HL-60 (cell line): ENCODE results near the gene QSOX2.

Source experiments
- DNase-seq, 2 experiments: peaks; one replicate each; pipeline ENCODE4 v3.0.0-alpha.2; 2010 to 2020; ENCODE audit warnings: low read depth in 1 of 2, low spot score in 1 of 2
- H3K27ac ChIP-seq: fragments of 250-450 bp; sonication (Bioruptor Pico); replicated peaks from 2 replicates; pipeline ENCODE4 v1.5.1; 2020; ENCODE audit warnings: mild to moderate bottlenecking, moderate library complexity
- H3K27me3 ChIP-seq: fragments of 250-450 bp; sonication (Bioruptor Pico); 2 replicates; pipeline ENCODE4 v1.5.1; 2021; ENCODE audit warnings: mild to moderate bottlenecking, moderate library complexity; ENCODE audit not compliant: insufficient read depth, poor library complexity, severe bottlenecking
- H3K4me3 ChIP-seq: replicated peaks from 2 replicates; pipeline ENCODE4 v1.5.1; 2011; ENCODE audit warnings: mild to moderate bottlenecking, control low read depth, low read length; ENCODE audit not compliant: insufficient read depth
- GABPA ChIP-seq: IDR thresholded peaks from 2 replicates; pipeline ENCODE4 v1.6.1; 2012; ENCODE audit warnings: low read depth
- POLR2AphosphoS5 ChIP-seq: IDR thresholded peaks from 2 replicates; pipeline ENCODE4 v1.6.1; 2012; ENCODE audit warnings: low read depth
- SPI1 ChIP-seq: IDR thresholded peaks from 2 replicates; pipeline ENCODE4 v1.6.1; 2012; ENCODE audit warnings: low read depth, mild to moderate bottlenecking, borderline replicate concordance
- TF ChIP-seq, protein P1 (sequence below): IDR thresholded peaks from 2 replicates; pipeline ENCODE4 v1.6.1; 2012; ENCODE audit warnings: low read depth; ENCODE audit not compliant: insufficient replicate concordance
- TF ChIP-seq, protein P2 (sequence below): IDR thresholded peaks from one replicate; pipeline ENCODE4 v1.5.1; 2011; ENCODE audit warnings: low read length, control low read depth, inconsistent platforms; ENCODE audit not compliant: insufficient read depth

QSOX2 gene

DNA sequence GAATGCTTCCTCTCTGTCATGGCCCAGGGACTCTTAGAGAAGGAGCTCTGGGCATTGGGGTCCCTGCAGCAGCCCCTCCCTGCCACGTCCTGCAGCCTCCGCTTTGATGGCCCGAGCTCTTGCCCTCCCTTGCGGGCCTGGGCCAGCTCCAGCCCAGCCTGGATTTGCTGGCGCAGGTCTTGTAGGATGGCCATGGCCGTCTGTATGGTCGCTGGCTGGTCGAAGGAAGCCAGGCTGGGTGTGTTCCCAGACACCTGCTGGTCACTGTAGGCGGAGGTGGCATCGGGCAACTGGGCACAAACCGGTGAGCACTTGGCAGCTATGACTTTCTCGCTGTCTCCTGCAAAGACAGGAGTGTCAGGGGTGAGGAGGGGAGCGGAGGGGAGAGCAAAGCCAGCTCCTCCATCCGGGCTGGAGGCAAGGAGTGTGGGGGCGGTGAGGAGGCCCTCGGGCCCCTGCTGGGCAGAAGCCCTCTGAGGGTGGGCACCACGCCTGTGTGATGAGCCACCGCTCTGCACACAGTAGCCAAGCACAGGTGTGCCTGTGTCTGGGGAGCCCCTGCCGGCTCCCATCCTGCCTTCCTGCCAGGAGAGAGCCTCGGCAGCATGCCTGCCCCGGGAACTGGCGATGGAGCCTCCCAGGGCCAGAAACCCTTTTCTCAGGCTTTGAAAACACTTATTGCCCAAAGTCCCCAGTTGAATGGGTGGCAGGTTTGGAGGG, 45.9 kb upstream of the QSOX2 start:
- TF ChIP-seq GABPA: no peak
- no peak for TF ChIP-seq SPI1
- TF ChIP-seq, protein P1, sequence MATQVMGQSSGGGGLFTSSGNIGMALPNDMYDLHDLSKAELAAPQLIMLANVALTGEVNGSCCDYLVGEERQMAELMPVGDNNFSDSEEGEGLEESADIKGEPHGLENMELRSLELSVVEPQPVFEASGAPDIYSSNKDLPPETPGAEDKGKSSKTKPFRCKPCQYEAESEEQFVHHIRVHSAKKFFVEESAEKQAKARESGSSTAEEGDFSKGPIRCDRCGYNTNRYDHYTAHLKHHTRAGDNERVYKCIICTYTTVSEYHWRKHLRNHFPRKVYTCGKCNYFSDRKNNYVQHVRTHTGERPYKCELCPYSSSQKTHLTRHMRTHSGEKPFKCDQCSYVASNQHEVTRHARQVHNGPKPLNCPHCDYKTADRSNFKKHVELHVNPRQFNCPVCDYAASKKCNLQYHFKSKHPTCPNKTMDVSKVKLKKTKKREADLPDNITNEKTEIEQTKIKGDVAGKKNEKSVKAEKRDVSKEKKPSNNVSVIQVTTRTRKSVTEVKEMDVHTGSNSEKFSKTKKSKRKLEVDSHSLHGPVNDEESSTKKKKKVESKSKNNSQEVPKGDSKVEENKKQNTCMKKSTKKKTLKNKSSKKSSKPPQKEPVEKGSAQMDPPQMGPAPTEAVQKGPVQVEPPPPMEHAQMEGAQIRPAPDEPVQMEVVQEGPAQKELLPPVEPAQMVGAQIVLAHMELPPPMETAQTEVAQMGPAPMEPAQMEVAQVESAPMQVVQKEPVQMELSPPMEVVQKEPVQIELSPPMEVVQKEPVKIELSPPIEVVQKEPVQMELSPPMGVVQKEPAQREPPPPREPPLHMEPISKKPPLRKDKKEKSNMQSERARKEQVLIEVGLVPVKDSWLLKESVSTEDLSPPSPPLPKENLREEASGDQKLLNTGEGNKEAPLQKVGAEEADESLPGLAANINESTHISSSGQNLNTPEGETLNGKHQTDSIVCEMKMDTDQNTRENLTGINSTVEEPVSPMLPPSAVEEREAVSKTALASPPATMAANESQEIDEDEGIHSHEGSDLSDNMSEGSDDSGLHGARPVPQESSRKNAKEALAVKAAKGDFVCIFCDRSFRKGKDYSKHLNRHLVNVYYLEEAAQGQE: no peak
- TF ChIP-seq, protein P2, sequence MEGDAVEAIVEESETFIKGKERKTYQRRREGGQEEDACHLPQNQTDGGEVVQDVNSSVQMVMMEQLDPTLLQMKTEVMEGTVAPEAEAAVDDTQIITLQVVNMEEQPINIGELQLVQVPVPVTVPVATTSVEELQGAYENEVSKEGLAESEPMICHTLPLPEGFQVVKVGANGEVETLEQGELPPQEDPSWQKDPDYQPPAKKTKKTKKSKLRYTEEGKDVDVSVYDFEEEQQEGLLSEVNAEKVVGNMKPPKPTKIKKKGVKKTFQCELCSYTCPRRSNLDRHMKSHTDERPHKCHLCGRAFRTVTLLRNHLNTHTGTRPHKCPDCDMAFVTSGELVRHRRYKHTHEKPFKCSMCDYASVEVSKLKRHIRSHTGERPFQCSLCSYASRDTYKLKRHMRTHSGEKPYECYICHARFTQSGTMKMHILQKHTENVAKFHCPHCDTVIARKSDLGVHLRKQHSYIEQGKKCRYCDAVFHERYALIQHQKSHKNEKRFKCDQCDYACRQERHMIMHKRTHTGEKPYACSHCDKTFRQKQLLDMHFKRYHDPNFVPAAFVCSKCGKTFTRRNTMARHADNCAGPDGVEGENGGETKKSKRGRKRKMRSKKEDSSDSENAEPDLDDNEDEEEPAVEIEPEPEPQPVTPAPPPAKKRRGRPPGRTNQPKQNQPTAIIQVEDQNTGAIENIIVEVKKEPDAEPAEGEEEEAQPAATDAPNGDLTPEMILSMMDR: no peak
- TF ChIP-seq POLR2AphosphoS5: no peak
- Histone ChIP-seq H3K27ac (no peak overlapping the region), H3K4me3 (no peak overlapping the region), H3K27me3 (peaks cover 5% of the 10 kb centered on the region)
- DNase-seq: no peak

DNA sequence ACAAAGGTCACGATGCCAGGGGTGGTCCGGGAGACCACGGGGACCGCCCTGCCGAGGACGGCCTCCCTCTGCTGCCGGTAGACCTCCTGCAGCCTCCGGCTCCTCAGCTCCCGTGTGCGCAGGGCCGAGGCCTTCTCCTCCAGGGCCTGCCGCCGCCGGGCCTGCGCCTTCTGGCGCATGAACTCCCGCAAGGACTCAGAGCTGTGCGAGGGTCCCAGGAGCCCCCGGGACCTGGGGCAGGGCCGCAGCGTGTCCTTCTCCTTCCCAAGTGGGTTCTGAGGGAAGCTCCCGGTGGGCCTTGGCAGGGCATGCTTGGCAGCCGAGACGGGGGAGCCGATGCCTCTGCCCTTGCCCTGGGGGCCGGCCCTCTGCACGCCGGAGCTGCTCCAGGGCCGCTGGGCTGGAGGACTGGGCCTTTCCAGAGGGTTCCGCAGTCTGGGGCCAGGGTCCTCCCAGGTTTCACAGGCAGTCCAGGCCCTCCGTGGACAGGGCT, 44.9 kb upstream of the QSOX2 start:
- no peak overlapping the region for H3K4me3 ChIP-seq
- peaks cover 5% of the 10 kb centered on the region for H3K27me3 ChIP-seq
- TF ChIP-seq POLR2AphosphoS5 (no peak), GABPA (no peak), SPI1 (no peak)
- TF ChIP-seq, protein P2: no peak
- TF ChIP-seq, protein P1: no peak
- DNase-seq: no peak
- H3K27ac ChIP-seq: no peak overlapping the region

DNA sequence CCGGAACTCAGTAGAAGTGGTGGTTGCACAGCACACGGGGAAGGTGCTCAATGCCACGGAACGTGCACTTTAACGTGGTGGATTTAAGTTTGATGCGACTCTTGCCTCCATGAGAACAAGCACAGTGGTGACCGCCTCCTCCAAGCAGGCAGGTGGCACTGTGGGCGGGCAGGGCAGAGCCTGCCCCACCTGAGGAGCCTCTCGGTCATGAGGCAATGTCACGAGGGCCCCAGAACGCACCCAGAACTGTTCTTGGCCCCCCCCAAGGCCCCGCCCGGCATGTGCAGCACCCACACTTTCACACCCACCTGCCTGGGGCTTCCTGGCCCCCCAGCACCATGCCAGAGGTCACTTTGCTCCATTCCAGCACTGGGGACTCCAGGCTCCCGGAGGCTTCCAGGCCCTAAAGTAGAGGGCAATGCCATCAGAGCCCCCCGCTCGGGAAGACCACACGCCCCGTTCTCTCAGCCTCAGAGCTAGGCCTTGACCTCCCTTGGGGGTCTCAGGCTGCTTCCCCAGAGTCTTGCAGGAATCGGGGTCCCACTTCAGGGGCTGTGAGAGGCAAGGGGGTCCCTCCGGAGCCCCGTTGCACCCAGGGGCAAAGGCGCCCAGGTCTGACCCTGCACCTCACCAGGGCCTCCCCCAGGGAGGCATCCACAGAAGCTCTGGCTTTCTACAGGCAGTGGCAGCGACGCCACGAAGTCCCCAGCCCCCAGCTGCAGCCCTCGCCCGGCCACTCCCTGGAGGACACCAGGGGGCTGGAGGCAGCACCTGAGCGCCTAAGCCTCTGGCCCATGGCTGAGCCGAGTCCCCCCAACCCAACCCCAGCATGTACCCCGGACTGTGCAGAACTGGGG, 44.3 kb upstream of the QSOX2 start:
- H3K27ac ChIP-seq: no peak overlapping the region
- no peak overlapping the region for H3K4me3 ChIP-seq
- TF ChIP-seq, protein P2: no peak
- TF ChIP-seq SPI1: no peak
- no peak for DNase-seq
- H3K27me3 ChIP-seq: peaks cover 5% of the 10 kb centered on the region
